RCC 7860 (cell line): Measurements from ENCODE around the gene RNF207.

ENCODE experiments used
- DNase-seq: peaks from one replicate; pipeline ENCODE4 v3.0.0-alpha.2; 2015; ENCODE audit warnings: low spot score
- FAIRE-seq: peaks from 2 replicates; lab custom pipeline; 2012; peaks lifted over from hg19 to GRCh38; lab: Jason Lieb, UNC

Gene RNF207

GRCh38 chr1:6205849-6206519 is at the start of gene RNF207:
Gene RNF207, plus strand, starts transcription at chr1:6206119. Its CDS starts 417 bp downstream, at chr1:6206536.
- FAIRE-seq (no peak), DNase-seq (peak; percentile 74)

DNA sequence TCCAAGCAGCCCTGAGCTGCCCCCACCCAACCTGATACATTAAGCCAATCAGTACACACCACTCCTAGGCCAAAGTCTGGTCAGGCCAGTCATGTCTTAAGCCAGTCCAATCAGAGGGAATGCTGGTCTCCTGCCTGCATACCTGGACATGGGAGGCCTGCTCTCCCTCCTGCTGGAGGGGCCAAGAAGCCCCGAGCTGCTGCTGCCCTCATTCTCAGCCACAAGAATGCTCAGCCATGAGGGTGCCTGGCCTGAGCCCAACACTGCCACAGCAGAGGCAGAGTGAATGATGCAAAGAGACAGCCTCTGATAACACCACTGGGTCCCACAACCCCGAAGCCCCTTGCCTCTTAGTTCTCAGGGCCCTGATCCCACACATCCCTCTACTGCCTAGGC is 48.8 kb upstream of the RNF207 start:
- FAIRE-seq (no peak), DNase-seq (peak; percentile 25)

DNA sequence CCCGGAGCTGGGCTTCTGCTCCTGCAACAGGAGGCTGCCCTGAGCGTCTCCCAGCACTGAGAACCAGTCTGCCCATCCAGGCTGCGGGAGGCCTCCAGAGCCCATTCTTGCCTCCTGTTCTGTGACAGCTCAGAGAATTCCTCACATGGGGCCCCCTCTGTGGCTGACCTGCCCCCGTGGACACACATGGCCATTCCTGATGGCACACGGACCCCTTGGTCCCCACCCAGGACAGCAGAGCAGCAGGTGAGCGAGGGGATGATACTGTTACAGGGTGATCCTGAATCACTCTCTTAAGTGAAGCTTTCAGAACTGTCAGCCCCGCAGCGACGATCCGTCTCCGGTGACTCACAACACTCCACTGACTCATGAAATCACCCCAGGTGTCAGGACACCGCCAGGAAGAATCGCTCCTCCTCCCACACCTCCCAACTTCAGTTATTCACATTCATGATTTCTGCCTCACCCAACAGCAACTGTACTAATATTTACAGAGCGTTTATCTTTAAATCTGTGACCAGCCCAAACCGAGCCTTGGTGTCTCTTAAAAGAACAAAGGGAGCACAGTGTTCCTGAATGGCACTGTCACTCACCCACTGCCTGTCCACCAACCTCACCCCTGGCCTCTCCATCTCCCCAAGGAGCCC is 48.3 kb upstream of the RNF207 start:
- FAIRE-seq, result peak; percentile 93
- peak; percentile 84 for DNase-seq

DNA sequence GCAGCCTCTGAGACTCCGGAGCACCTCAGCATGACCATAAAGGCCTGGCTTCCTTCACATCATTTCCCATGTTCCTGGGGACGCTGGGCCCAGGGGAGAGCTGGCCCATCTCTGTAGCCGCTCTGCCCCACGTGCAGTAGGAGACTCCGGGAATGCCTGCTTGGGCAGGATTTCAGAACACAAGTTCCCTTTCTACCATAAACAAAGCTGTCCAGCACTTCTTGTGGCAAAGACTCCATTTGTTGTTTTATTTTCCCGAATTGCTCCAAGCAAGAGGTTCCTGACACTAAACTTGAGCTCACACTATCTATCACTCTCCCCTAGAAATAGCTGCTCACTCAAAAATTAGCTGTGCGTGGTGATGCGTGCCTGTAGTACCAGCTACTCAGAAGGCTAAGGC is 47.7 kb upstream of the RNF207 start:
- no peak for FAIRE-seq

GRCh38 chr1:6162341-6162740 is 43.6 kb upstream of the RNF207 start:
- DNase-seq, result no peak
- FAIRE-seq, result no peak

More for the DNA sequence above, 47.7 kb upstream of the RNF207 start:
- no peak for DNase-seq

GRCh38 chr1:6162773-6163172 is 43.1 kb upstream of the RNF207 start:
- FAIRE-seq (no peak), DNase-seq (no peak)

- FAIRE-seq, result no peak
- DNase-seq, result no peak
Measured at GRCh38 chr1:6163191-6163972, 42.5 kb upstream of the RNF207 start.

DNA sequence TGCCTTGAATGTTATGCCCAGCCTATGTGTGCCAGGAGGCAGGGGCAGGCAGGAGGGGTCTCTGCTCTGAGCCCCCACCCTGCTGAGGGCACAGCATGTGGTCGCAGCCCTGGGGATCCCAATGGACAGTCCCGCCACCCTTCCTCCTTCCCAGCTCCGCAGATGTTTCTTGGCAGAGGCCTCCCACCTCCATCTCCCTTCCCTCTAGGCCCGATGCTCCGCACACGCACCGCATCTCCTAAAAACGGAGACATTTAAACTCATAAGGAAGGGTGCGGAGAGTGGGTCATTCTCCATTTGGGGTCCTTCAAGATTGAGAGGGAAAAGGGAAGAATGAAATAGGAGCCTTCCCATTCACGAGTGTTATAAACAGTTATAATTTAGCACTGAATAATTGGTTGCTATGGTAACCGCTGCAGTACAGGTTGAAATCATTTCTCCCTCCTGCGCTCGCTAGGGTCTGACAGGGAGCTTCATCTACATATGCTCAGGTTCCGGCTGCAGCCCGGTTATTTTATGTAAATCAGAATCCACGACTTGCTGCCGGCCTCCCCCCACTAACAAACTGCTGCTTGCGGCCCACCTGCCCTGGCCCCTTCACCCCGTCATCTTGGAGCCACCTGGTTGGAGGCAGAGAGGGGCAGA is 41.8 kb upstream of the RNF207 start:
- DNase-seq (no peak), FAIRE-seq (no peak)

DNA sequence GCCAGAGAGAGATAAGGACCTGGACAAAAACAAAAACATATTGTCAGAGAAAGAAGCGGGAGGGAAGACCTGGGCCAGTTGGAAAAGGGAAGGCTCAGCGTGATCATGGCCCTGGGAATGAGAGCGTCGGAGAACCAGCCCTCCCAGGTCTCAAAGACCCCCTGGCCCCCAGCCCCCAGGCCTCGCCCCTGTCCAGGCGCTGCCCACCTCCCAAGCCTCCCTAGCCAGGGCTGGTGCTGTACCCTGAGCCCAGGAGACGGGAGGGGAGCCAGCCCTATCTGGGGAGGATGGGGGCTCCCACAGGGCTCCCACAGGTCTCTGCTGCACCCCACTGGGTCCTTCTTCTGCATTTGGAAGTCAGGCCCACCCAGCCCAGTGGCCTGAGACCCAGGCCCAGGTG is 40.9 kb upstream of the RNF207 start:
- FAIRE-seq (no peak), DNase-seq (no peak)

DNA sequence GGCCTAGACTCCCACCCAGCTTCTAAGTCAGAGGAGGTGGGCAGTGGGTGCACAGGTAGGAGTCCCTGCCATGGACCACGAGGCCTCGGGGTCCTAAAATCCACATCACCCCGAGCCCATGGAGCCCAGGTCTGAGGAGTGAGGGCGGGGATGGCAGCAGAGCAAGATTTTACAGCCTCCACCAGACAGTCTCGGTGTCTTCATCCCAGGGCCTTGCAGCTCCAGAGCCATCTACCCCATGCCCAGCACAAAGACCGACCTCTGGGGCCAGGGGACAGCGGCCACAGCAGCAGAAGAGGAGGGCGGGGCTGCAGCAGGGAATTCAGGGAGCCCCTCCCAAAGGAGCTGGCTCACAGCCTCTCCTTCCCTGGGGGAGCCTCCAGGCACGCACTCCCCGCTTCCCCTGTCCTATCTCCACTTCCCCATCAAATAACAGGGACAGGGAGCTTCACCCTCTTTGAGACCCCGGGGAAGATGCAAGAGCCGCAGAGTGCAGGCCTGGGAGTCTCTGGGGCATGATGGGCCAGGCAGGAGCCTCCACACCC is 40.4 kb upstream of the RNF207 start:
- DNase-seq, result no peak
- no peak for FAIRE-seq

GRCh38 chr1:6166221-6166620 is 39.7 kb upstream of the RNF207 start:
- no peak for DNase-seq
- FAIRE-seq, result no peak

DNA sequence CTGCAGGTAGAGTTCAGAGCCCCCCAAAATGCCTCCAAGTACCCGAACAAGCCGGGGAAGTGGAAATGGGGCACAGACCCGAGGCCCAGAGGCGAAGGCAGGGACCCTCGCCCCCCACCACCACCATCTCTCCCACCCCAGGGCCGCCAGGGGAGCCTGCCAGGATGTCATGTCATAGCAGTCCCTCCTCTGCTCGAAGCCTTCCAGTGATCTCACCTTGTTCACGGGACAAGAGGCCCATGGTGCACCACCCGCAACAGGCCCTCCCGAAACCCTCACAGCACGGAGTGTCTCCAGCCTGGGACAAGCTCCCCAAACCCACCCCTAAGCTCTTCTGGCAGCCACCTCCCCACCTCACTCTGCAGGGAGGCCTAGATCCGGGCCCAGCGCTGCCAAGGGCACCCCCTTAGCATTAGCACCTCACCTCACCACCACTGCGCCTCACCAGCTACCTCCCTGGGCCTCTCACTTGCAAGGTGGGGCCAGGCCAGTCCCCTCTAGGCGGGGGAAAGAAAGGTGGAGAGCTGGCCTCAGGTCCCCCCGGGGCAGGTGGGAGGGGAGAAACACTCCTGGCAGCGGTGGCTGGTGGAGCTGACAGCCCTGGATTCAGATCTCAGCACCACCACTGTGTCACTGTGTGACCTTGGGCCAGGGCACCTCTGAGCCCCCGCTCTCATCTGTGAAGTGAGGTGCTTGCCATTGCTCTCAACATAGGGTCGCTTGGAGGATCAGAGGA is 39.1 kb upstream of the RNF207 start:
- FAIRE-seq (no peak), DNase-seq (no peak)

DNA sequence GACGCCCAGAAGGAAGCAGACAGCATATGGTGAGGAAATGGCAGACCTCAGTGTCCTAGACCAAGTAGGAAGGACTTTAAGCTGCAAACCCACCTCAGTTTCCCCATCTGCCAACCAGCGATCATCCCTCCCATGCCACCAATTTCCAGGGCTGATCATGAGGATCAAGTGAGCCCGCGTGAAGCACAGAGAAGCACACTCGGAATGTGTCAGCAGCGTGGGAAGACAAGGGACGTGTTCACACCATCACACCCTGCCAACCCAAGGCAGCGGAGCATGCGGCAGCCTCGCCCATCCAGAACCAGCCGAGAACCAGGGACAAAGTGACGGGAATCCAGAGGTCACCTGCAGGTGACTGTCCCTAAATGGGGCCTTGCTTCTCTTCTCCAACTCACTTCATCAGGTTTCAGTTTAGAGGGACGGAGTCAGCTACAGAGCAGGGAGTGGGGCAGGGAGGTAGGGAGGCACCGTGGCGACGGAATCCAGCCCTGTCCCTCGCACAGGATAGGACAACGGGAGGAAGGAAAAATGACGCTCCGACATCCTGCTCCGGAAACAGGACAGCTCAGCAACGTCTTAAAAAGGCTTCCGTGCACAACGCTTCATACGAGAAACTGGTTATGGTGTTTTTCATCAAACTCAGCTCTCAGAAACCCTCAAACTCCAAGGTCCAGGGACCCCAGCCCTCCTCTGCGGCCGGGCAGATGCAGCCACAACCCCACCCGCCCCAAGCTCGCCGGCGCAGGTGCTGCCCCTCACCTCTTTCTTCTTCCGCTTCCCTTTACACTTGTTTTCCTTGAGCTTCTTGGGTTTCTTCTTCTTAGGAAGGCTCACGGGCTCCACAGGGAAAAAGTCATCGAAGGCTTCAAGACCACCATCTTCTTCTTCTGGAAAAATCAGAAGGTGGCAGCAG is 38.3 kb upstream of the RNF207 start:
- FAIRE-seq (no peak), DNase-seq (no peak)

- DNase-seq (no peak), FAIRE-seq (no peak)
Measured at GRCh38 chr1:6168947-6169586, 36.9 kb upstream of the RNF207 start.

- no peak for DNase-seq
- no peak for FAIRE-seq
Measured at GRCh38 chr1:6170116-6170741, 35.7 kb upstream of the RNF207 start.

DNA sequence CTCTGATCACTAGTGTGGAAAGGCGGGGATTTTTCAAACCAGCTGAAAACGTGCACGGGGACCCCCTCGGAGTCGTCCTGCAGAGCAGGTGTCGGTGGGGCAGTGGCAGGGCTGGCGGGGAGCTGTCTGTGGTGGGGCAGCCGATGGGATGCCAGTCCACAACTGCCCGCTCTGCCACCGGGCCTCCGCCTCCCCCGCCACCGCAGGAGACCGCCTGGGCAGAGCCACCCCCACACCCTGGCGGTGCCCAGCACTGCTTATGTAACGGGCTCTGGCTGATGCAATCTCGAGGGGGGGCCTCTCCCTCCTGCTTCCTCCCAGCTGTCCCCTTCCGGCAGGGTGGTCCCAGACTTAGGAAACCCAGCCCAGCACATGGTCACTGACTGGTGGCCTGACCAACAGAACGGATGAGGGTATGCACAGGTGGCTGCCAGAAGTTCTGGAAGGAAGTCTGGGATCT is 35.1 kb upstream of the RNF207 start:
- no peak for FAIRE-seq
- no peak for DNase-seq

DNA sequence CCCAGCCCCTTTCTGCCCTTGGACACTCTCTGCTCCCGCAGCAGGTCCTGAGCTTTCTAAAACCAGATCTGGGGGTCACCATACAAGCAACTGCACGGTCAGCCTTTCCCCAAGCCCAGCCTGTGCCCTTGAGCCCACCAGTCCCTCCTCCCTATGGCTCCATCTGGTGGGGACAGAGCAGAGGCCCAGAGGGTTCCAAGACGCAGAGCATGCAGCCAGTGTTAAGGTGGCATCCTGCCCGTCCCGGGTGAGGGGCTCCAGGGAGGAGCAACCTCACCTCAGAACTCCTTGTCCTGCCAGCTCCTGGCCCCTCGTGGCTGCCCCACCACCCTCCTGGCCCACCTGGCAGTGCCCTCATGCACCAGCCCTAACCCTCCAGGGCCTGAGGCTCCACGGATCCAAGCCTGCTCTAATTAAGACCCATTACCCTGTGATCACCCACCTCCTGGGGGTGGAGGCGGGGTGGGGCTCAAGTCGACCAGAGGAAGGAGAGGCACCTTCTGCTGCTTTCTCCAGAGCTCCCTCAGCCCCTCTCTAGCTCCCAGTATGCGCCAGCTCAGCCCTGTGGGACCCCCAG is 34.3 kb upstream of the RNF207 start:
- FAIRE-seq, result no peak
- no peak for DNase-seq

DNA sequence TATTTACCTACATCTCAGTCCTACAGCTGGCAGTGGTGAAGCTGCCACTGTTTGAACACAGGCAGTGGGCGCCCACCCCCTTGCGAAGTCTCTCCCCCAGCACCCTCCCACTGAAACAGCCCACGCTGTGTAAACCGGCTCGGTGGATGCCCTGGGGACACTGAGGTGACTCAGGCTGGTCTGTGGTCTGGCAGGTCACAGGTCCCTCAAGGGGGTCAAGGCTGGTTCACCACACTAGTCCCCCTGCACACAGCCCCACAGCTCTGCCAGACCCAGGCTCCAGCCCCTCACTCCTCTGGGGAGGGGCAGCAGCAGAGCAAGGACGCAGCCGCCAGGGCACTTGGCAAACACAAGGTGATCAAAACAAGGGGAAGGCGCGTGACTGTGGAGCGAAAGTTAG is 33.4 kb upstream of the RNF207 start:
- FAIRE-seq (no peak), DNase-seq (no peak)
